K562 (cell line): Measurements from ENCODE around the gene FES. TPM values are rescaled to one million over a fixed set of nuclear protein-coding genes. Genes with fewer than 3 reads are reported as not detected.

ENCODE experiments used
- ATAC-seq: fragments of 200-7000 bp; cut with Tn5 transposase; 3 replicates; pipeline ENCODE4 v1.9.1; 2020; ENCODE audit warnings: moderate library complexity
- BruUV-seq: library from RNA; stranded (reverse); fragments of 400-500 nt; replicated peaks from 2 replicates; lab custom pipeline; 2021; lab: Mats Ljungman, UMichigan
- CTCF ChIA-PET: fragments of 300-600 bp; formaldehyde crosslinking; extraction: SDS; loops from one replicate; lab custom pipeline; 2021; ENCODE audit warnings: low intra/inter-chr PET ratio; lab: Yijun Ruan, JAX
- POLR2A ChIA-PET: fragments of 300-600, 350-650 bp; sonication (Branson Sonifier 250); formaldehyde crosslinking; extraction: SDS; loops from one replicate; lab custom pipeline; 2021; ENCODE audit warnings: antibody characterized with exemption, inconsistent platforms; lab: Yijun Ruan, JAX
- DNase-seq, 4 experiments: peaks; one replicate each; pipeline versions ENCODE4 v3.0.0 to v3.0.0-alpha.2; 2011 to 2018; ENCODE audit warnings: low spot score in 3 of 4, mixed read lengths in 3 of 4; ENCODE audit errors: extremely low read depth in 1 of 4
- FAIRE-seq: peaks from 2 replicates; lab custom pipeline; 2011; peaks lifted over from hg19 to GRCh38; lab: Jason Lieb, UNC
- H2AFZ ChIP-seq: 2 replicates; pipeline ENCODE4 v1.6.0; 2011; ENCODE audit warnings: low read depth, low read length, control low read depth, inconsistent platforms
- H3K27ac ChIP-seq: fragments of 200-600 bp; 3 replicates; pipeline ENCODE4 v1.8.0; 2011; ENCODE audit warnings: low read depth, mild to moderate bottlenecking, control low read depth, inconsistent platforms, low read length, moderate library complexity, mixed read lengths; ENCODE audit errors: extremely low read depth
- H3K27me3 ChIP-seq, 2 experiments: fragments of 300-600 bp in 1 of 2; 2 replicates in 1 of 2; 3 replicates in 1 of 2; pipeline versions ENCODE4 v1.6.0 to v1.8.0; 2011; ENCODE audit warnings: inconsistent platforms in 2 of 2, low read length in 2 of 2, mild to moderate bottlenecking in 1 of 2, mixed read lengths in 1 of 2, moderate library complexity in 1 of 2; ENCODE audit not compliant: control insufficient read depth in 2 of 2, insufficient read depth in 2 of 2
- H3K36me3 ChIP-seq: fragments of 300-600 bp; 3 replicates; pipeline ENCODE4 v1.8.0; 2011; ENCODE audit warnings: mild to moderate bottlenecking, low read length, inconsistent platforms; ENCODE audit not compliant: control insufficient read depth, insufficient read depth
- H3K4me1 ChIP-seq, 2 experiments: fragments of 200-600 bp in 1 of 2; replicated peaks in 1 of 2; 2 replicates in 1 of 2; 3 replicates in 1 of 2; pipeline versions ENCODE4 v1.5.1 to v1.8.0; 2011; ENCODE audit warnings: inconsistent platforms in 2 of 2, low read length in 2 of 2, mild to moderate bottlenecking in 1 of 2, mixed read lengths in 1 of 2, moderate library complexity in 1 of 2; ENCODE audit not compliant: control insufficient read depth in 2 of 2, insufficient read depth in 2 of 2
- H3K4me2 ChIP-seq: 2 replicates; pipeline ENCODE4 v1.6.1; 2011; ENCODE audit warnings: low read length, control low read depth, inconsistent platforms, mixed read lengths; ENCODE audit not compliant: insufficient read depth
- H3K4me3 ChIP-seq: fragments of 200-600 bp; sonication (generic), shearing (Covaris generic); 2 replicates; pipeline ENCODE4 v1.5.1; 2016; ENCODE audit warnings: control low read depth, inconsistent platforms
- H3K79me2 ChIP-seq: fragments of 200-600 bp; 3 replicates; pipeline ENCODE4 v1.8.0; 2011; ENCODE audit warnings: low read length, inconsistent platforms; ENCODE audit not compliant: control insufficient read depth, insufficient read depth
- H3K9ac ChIP-seq, 2 experiments: 2 replicates each; pipeline versions ENCODE4 v1.6.0 to v1.6.1; 2011; ENCODE audit warnings: low read depth in 2 of 2, low read length in 2 of 2, control low read depth in 1 of 2, inconsistent platforms in 1 of 2, mild to moderate bottlenecking in 1 of 2, mixed read lengths in 1 of 2; ENCODE audit not compliant: insufficient read depth in 1 of 2
- H3K9me1 ChIP-seq: one replicate; pipeline ENCODE4 v1.6.0; 2011; ENCODE audit warnings: inconsistent platforms, mild to moderate bottlenecking, low read length, moderate library complexity; ENCODE audit not compliant: control insufficient read depth, insufficient read depth
- H3K9me3 ChIP-seq: replicated peaks from 2 replicates; pipeline ENCODE4 v1.5.1; 2011; ENCODE audit warnings: low read depth, low read length, inconsistent platforms; ENCODE audit not compliant: control insufficient read depth, insufficient read depth
- H4K20me1 ChIP-seq: replicated peaks from 2 replicates; pipeline ENCODE4 v1.6.1; 2011; ENCODE audit warnings: low read length, inconsistent platforms, mixed read lengths; ENCODE audit not compliant: control insufficient read depth, insufficient read depth
- ATF3 ChIP-seq, 2 experiments: fragments of 450-650 bp in 1 of 2; sonication (generic) in 1 of 2; formaldehyde crosslinking in 1 of 2; IDR thresholded peaks in 1 of 2; conservative IDR thresholded peaks in 1 of 2; 2 replicates each; pipeline versions ENCODE4 v1.6.1 to v1.8.1; 2016 to 2023; ENCODE audit warnings: mild to moderate bottlenecking in 2 of 2, moderate library complexity in 2 of 2, inconsistent platforms in 1 of 2, missing genetic modification reagents in 1 of 2
- CBFA2T2 ChIP-seq: fragments of 450-650 bp; conservative IDR thresholded peaks from 2 replicates; pipeline ENCODE4 v1.6.1; 2017; ENCODE audit warnings: mild to moderate bottlenecking
- CBFA2T3 ChIP-seq: fragments of 450-650 bp; IDR thresholded peaks from 2 replicates; pipeline ENCODE4 v1.6.1; 2017
- E2F3 ChIP-seq: fragments of 250-450 bp; sonication (Bioruptor Pico); IDR thresholded peaks from 2 replicates; pipeline ENCODE4 v1.4.0; 2020; ENCODE audit warnings: mild to moderate bottlenecking
- E2F6 ChIP-seq, 2 experiments: IDR thresholded peaks; 2 replicates each; pipeline ENCODE4 v1.6.1; 2011; ENCODE audit warnings: borderline replicate concordance in 1 of 2, control low read depth in 1 of 2, low read depth in 1 of 2, low read length in 1 of 2, mild to moderate bottlenecking in 1 of 2, mixed read lengths in 1 of 2, moderate library complexity in 1 of 2; ENCODE audit not compliant: insufficient read depth in 1 of 2, insufficient read length in 1 of 2, poor library complexity in 1 of 2, severe bottlenecking in 1 of 2; ENCODE audit errors: extremely low read depth in 1 of 2
- FOSL1 ChIP-seq: fragments of 200-800 bp; sonication (Bioruptor generic); conservative IDR thresholded peaks from 2 replicates; pipeline ENCODE4 v1.6.1; 2016; ENCODE audit warnings: missing genetic modification characterization, missing compliant biosample characterization
- GABPB1 ChIP-seq: sonication (generic); formaldehyde crosslinking; IDR thresholded peaks from 2 replicates; pipeline ENCODE4 v1.8.0; 2022; ENCODE audit warnings: mild to moderate bottlenecking, missing genetic modification reagents
- MAX ChIP-seq: sonication (generic); formaldehyde crosslinking; IDR thresholded peaks from 2 replicates; pipeline ENCODE4 v1.9.0; 2022; ENCODE audit warnings: mild to moderate bottlenecking, missing genetic modification reagents
- MNT ChIP-seq, 2 experiments: fragments of 450-650 bp; conservative IDR thresholded peaks; 2 replicates each; pipeline ENCODE4 v1.6.1; 2017; ENCODE audit warnings: mild to moderate bottlenecking in 2 of 2, moderate library complexity in 2 of 2
- NR0B1 ChIP-seq: fragments of 450-650 bp; IDR thresholded peaks from one replicate; pipeline ENCODE4 v1.6.1; 2018; ENCODE audit warnings: mild to moderate bottlenecking, moderate library complexity; ENCODE audit not compliant: partially characterized antibody
- POLR2A ChIP-seq: fragments of 450-650 bp; conservative IDR thresholded peaks from 2 replicates; pipeline ENCODE4 v1.6.1; 2016
- PRPF4 ChIP-seq: fragments of 200-400 bp; formaldehyde crosslinking; IDR thresholded peaks from one replicate; pipeline ENCODE4 v1.6.1; 2017; ENCODE audit warnings: low read length, low read depth, mild to moderate bottlenecking; ENCODE audit not compliant: insufficient read depth, poor library complexity, severe bottlenecking
- RCOR1 ChIP-seq, 2 experiments: IDR thresholded peaks; 2 replicates each; pipeline ENCODE4 v1.6.1; 2012; ENCODE audit warnings: low read depth in 2 of 2, low read length in 2 of 2, borderline replicate concordance in 1 of 2, improper control_type of control experiment in 1 of 2
- TFAP4 ChIP-seq: sonication (generic); formaldehyde crosslinking; IDR thresholded peaks from 2 replicates; pipeline ENCODE4 v1.8.0; 2022; ENCODE audit warnings: missing genetic modification reagents, mild to moderate bottlenecking, moderate library complexity, borderline replicate concordance
- WGBS: fragments of 100-300 bp; shearing (Covaris generic); methylation state at CpG from one replicate; pipeline ENCODE4 v1.1.6; 2016; ENCODE audit warnings: low coverage, mixed read lengths; ENCODE audit not compliant: insufficient coverage; ENCODE audit errors: missing lambda C conversion rate; 5-methylcytosine and 5-hydroxymethylcytosine counted together
- in situ Hi-C: fragments of 300-500 bp; cut with MboI; formaldehyde crosslinking; loops from 4 replicates; pipeline ENCODE4 v1.15.0; 2018; ENCODE audit warnings: inconsistent platforms, mixed read lengths
- intact Hi-C: fragments of 100-400 bp; cut with micrococcal nuclease; formaldehyde crosslinking; loops from 2 replicates; pipeline ENCODE4 v1.14.2; 2022
- polyA plus RNA-seq, 8 experiments: library from polyadenylated mRNA; depleted of rRNA in 4 of 8; stranded (reverse) in 5 of 8; unstranded in 3 of 8; fragments of >200 nt; fragmentation: Nextera tagmentation in 2 of 8; fragmentation: Illumina TruSeq in 1 of 8; extraction: Ambion mirVana in 2 of 8; extraction: Trizol in 1 of 8; gene quantifications; 2 replicates each; pipeline versions ENCODE4 v1.2.1 to v1.2.3, GENCODE V29; 2011 to 2014; ENCODE audit warnings: inconsistent platforms in 1 of 8, missing spikeins in 1 of 8
- total RNA-seq, 7 experiments: library from RNA; depleted of rRNA in 6 of 7; stranded (reverse); fragments of >200 nt in 6 of 7; fragmentation: Illumina TruSeq in 2 of 7; extraction: Trizol in 2 of 7; gene quantifications; 2 replicates each; pipeline versions ENCODE4 v1.2.1 to v1.2.3, GENCODE V29; 2011 to 2021; ENCODE audit warnings: low replicate concordance in 1 of 7

Gene FES
- total and polyA plus RNA-seq, 9 of the 15 experiments (the other 6 are each of a cell fraction or from before 2014, with no cell fraction given): 0.38 to 2.6 (median 0.82) TPM

GRCh38 chr15:90889313-90889730 is 5.0 kb downstream of the FES start:
- ChIA-PET CTCF (interaction anchor here (0.6 kb wide), 1 partner anchor 71 kb away, joined by 3 read pairs; no protein-coding TSS in a partner anchor), POLR2A (interaction anchor here (0.8 to 2.9 kb wide), 4 partner anchors 8 to 15 kb away, joined by 3 to 12 read pairs (median 4); partner anchors contain the start of gene MAN2A2)
- no TSS peak for BruUV-seq
- Histone ChIP-seq H2AFZ (peak overlapping the region; percentile 41; the same call in 1 of the 2 replicates), H3K27ac (no peak overlapping the region), H3K9me1 (no peaks in the 10 kb centered on the region), H3K4me1 (peaks cover 10 to 71% of the 10 kb centered on the region in 2 experiments; a peak in 4 of 5 replicates), H3K79me2 (no peaks in the 10 kb centered on the region), H3K27me3 (no peaks in the 10 kb centered on the region), H4K20me1 (no peaks in the 10 kb centered on the region), H3K9ac (peak overlapping the region in 1 of 2 experiments; percentile 84; a peak in 2 of 4 replicates), H3K4me2 (no peak overlapping the region), H3K36me3 (no peaks in the 10 kb centered on the region), H3K4me3 (no peak overlapping the region), H3K9me3 (no peaks in the 10 kb centered on the region)
- no peak for DNase-seq
- WGBS: 53% methylated on average over 17 of the region's 18 CpGs
- intact Hi-C loops (loop anchor here (5.0 to 10.0 kb wide), 4 partner anchors 72 to 565 kb away; no protein-coding TSS in a partner anchor), in situ Hi-C loops (loop anchor here (5.0 to 10.0 kb wide), 3 partner anchors 242 to 575 kb away; no protein-coding TSS in a partner anchor)
- ATAC-seq: no peak
- FAIRE-seq: no peak
- peak; percentile 64; the same call in 1 of the 2 replicates for TF ChIP-seq TFAP4 (CRISPR knock-in tag)
- 0 out of 2 replicates have a peak, but pooled peaks have one; percentile 16 for TF ChIP-seq CBFA2T3
- TF ChIP-seq MNT (conservative IDR thresholded peaks at IDR 0.05): 0 out of 4 replicates have a peak, but pooled peaks of 1 of the 2 experiments have one; percentile 34
- TF ChIP-seq POLR2A: no peak
- no peak for TF ChIP-seq GABPB1 (CRISPR knock-in tag)
- no peak for TF ChIP-seq RCOR1 (IDR thresholded peaks at IDR 0.05; ENCODE audit: borderline replicate concordance in 1 of 2, low read depth in 2 of 2, low read length in 2 of 2)
- peak; percentile 74 for TF ChIP-seq MAX (CRISPR knock-in tag)
- TF ChIP-seq ATF3 (IDR thresholded peaks at IDR 0.05): peak; percentile 38; the same call in 1 of the 2 replicates
- TF ChIP-seq ATF3 (CRISPR knock-in tag; conservative IDR thresholded peaks at IDR 0.05): no peak
- TF ChIP-seq NR0B1: no peak
- TF ChIP-seq FOSL1 (tag): 0 out of 2 replicates have a peak, but pooled peaks have one; percentile 13
- TF ChIP-seq PRPF4: no peak
- TF ChIP-seq CBFA2T2: peak; percentile 28; the same call in 1 of the 2 replicates
- TF ChIP-seq E2F3 (CRISPR knock-in tag): no peak
- peak in 1 of 2 experiments; percentile 20 for TF ChIP-seq E2F6 (IDR thresholded peaks at IDR 0.05; ENCODE audit: borderline replicate concordance in 1 of 2, extremely low read depth in 1 of 2, insufficient read depth in 1 of 2, insufficient read length in 1 of 2, low read depth in 1 of 2, low read length in 1 of 2, poor library complexity in 1 of 2, severe bottlenecking in 1 of 2)
